Keratinocyte (primary cell): ENCODE data around the gene RAVER1. TPM values are rescaled to one million over a fixed set of nuclear protein-coding genes. Genes with fewer than 3 reads are reported as not detected.

Source experiments
- DNase-seq: peaks from one replicate; pipeline ENCODE4 v3.0.0-alpha.2; 2011; ENCODE audit warnings: low read depth, missing footprints, low spot score
- FAIRE-seq: peaks from 2 replicates; lab custom pipeline; 2011; peaks lifted over from hg19 to GRCh38; lab: Jason Lieb, UNC
- H2AFZ ChIP-seq: 2 replicates; pipeline ENCODE4 v1.6.0; 2012; ENCODE audit warnings: low read length, control low read depth, inconsistent platforms; ENCODE audit not compliant: control insufficient read depth
- H3K27ac ChIP-seq: 2 replicates; pipeline ENCODE4 v1.5.1; 2011; ENCODE audit warnings: low read length; ENCODE audit not compliant: control insufficient read depth, insufficient read depth
- H3K27me3 ChIP-seq: 3 replicates; pipeline ENCODE4 v1.6.0; 2011; ENCODE audit warnings: low read length; ENCODE audit not compliant: control insufficient read depth, insufficient read depth; ENCODE audit errors: extremely low read depth
- H3K36me3 ChIP-seq, 2 experiments: 2 replicates in 1 of 2; 3 replicates in 1 of 2; pipeline ENCODE4 v1.5.1; 2011; ENCODE audit warnings: low read length in 2 of 2, mild to moderate bottlenecking in 1 of 2; ENCODE audit not compliant: control insufficient read depth in 2 of 2, insufficient read depth in 2 of 2; ENCODE audit errors: extremely low read depth in 1 of 2
- H3K4me1 ChIP-seq: 3 replicates; pipeline ENCODE4 v1.5.1; 2011; ENCODE audit warnings: low read length; ENCODE audit not compliant: control insufficient read depth, insufficient read depth; ENCODE audit errors: extremely low read depth
- H3K4me2 ChIP-seq: 3 replicates; pipeline ENCODE4 v1.6.0; 2011; ENCODE audit warnings: low read depth, low read length; ENCODE audit not compliant: control insufficient read depth, insufficient read depth; ENCODE audit errors: extremely low read depth
- H3K4me3 ChIP-seq, 3 experiments: fragments of 200-600 bp in 1 of 3; sonication (generic) in 1 of 3; 2 replicates in 2 of 3; 3 replicates in 1 of 3; pipeline ENCODE4 v1.5.1; 2011 to 2016; ENCODE audit warnings: low read length in 3 of 3, mild to moderate bottlenecking in 3 of 3, control low read depth in 2 of 3, inconsistent platforms in 1 of 3, low read depth in 1 of 3, mixed read lengths in 1 of 3, mixed run types in 1 of 3, moderate library complexity in 1 of 3; ENCODE audit not compliant: control insufficient read depth in 2 of 3, insufficient read depth in 2 of 3; ENCODE audit errors: extremely low read depth in 1 of 3
- H3K79me2 ChIP-seq: 2 replicates; pipeline ENCODE4 v1.6.0; 2012; ENCODE audit warnings: low read length; ENCODE audit not compliant: control insufficient read depth, insufficient read depth
- H3K9ac ChIP-seq: 3 replicates; pipeline ENCODE4 v1.6.0; 2011; ENCODE audit warnings: low read length; ENCODE audit not compliant: control insufficient read depth, insufficient read depth; ENCODE audit errors: extremely low read depth
- H3K9me1 ChIP-seq: 3 replicates; pipeline ENCODE4 v1.6.0; 2011; ENCODE audit warnings: low read length; ENCODE audit not compliant: control insufficient read depth, insufficient read depth; ENCODE audit errors: extremely low read depth
- H3K9me3 ChIP-seq: 2 replicates; pipeline ENCODE4 v1.5.1; 2012; ENCODE audit warnings: low read depth, low read length; ENCODE audit not compliant: control insufficient read depth
- H4K20me1 ChIP-seq: 3 replicates; pipeline ENCODE4 v1.6.0; 2011; ENCODE audit warnings: low read length; ENCODE audit not compliant: control insufficient read depth, insufficient read depth; ENCODE audit errors: extremely low read depth
- EZH2 ChIP-seq: IDR thresholded peaks from one replicate; pipeline ENCODE4 v1.6.1; 2012; ENCODE audit warnings: inconsistent platforms, mild to moderate bottlenecking, low read length, moderate library complexity
- dilution Hi-C: fragments of 300-500 bp; cut with MboI; formaldehyde crosslinking; loops from one replicate; pipeline ENCODE4 v1.7.0; 2020; ENCODE audit warnings: low sequenced_read_pairs; ENCODE audit not compliant: extremely low pct_ligation_motif_present
- polyA plus RNA-seq, 5 experiments: library from polyadenylated mRNA; depleted of rRNA in 3 of 5; stranded (reverse) in 3 of 5; stranded (forward) in 1 of 5; unstranded in 1 of 5; fragments of >200 nt; gene quantifications; 1 replicate in 1 of 5; 2 replicates in 3 of 5; 3 replicates in 1 of 5; pipeline versions ENCODE4 v1.2.1 to v1.2.3, GENCODE V29; 2011 to 2012; ENCODE audit warnings: missing spikeins in 2 of 5, low read depth in 1 of 5, low replicate concordance in 1 of 5
- TF ChIP-seq, protein P1 (sequence below), 3 experiments: IDR thresholded peaks in 1 of 3; conservative IDR thresholded peaks in 1 of 3; optimal IDR thresholded peaks in 1 of 3; 2 replicates in 2 of 3; 3 replicates in 1 of 3; pipeline versions ENCODE3 to v1.5.1; 2011; ENCODE audit warnings: low read length in 3 of 3, mild to moderate bottlenecking in 3 of 3, moderate library complexity in 2 of 3, control low read depth in 1 of 3, inconsistent platforms in 1 of 3; ENCODE audit not compliant: insufficient read depth in 2 of 3; ENCODE audit errors: extremely low read depth in 1 of 3

The RAVER1 gene
- polyA plus RNA-seq, 1 donor (not counting 4 experiments of a cell fraction or from before 2014, with no cell fraction given) = 0.84 TPM

DNA sequence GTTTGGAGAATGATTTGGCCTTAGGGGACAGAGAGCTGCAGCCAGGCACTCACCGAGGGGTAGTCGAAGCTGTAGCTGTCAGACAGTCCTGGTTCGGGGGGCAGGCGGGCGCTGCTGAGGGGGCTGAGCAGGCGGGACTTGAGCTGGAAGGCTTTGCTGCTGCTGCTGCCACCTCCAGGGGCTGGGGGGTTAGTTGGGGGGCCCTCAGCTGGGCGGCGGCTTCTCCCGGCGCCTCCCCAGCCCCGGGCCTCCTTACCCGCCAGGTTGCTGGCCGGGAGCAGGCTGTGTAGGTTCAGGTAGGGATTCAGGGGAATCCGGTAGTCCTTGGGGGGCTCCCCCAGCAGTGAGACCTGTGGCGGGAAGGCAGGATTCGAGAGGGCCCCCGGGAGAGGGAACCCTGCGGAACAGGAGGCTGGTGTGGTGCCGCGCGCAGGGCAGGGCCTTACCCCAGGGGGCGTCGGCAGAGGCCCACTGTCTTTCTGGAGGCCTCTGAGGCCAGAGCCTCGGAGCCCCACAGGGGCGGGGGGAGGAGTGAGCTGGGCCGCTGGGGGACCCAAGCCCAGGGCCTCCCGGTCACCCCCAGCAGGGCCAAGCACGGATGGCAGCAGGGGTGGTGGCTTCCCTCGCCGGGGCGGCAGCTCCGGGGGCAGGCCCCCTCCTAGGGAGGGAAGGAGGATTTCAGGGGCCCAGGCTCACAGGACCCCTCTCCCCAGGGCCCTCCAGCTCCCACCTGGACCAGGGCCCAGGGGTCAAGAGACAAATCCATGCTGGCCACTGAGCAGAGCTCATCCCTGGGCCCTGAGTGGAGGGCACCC, 12.5 kb downstream of the RAVER1 start:
- H3K9me3 ChIP-seq = no peaks in the 10 kb centered on the region
- no peak overlapping the region for H3K9ac ChIP-seq
- dilution Hi-C loops = no loop called here
- no peak for DNase-seq
- no peak for FAIRE-seq
- no peaks in the 10 kb centered on the region for H3K9me1 ChIP-seq
- H3K79me2 ChIP-seq = no peaks in the 10 kb centered on the region
- H4K20me1 ChIP-seq = no peaks in the 10 kb centered on the region
- no peak overlapping the region for H2AFZ ChIP-seq
- H3K27ac ChIP-seq = no peak overlapping the region
- no peak overlapping the region for H3K4me2 ChIP-seq
- H3K27me3 ChIP-seq = no peaks in the 10 kb centered on the region
- H3K36me3 ChIP-seq = peaks cover 22 to 28% of the 10 kb centered on the region in 2 experiments
- TF ChIP-seq, protein P1, sequence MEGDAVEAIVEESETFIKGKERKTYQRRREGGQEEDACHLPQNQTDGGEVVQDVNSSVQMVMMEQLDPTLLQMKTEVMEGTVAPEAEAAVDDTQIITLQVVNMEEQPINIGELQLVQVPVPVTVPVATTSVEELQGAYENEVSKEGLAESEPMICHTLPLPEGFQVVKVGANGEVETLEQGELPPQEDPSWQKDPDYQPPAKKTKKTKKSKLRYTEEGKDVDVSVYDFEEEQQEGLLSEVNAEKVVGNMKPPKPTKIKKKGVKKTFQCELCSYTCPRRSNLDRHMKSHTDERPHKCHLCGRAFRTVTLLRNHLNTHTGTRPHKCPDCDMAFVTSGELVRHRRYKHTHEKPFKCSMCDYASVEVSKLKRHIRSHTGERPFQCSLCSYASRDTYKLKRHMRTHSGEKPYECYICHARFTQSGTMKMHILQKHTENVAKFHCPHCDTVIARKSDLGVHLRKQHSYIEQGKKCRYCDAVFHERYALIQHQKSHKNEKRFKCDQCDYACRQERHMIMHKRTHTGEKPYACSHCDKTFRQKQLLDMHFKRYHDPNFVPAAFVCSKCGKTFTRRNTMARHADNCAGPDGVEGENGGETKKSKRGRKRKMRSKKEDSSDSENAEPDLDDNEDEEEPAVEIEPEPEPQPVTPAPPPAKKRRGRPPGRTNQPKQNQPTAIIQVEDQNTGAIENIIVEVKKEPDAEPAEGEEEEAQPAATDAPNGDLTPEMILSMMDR (optimal IDR thresholded peaks at IDR 0.05 in 1 of 3, IDR thresholded peaks at IDR 0.05 in 1 of 3, conservative IDR thresholded peaks at IDR 0.05 in 1 of 3; ENCODE audit: extremely low read depth in 1 of 3, insufficient read depth in 2 of 3, low read length in 3 of 3) = no peak
- TF ChIP-seq EZH2 = no peak
- H3K4me1 ChIP-seq = peaks cover 4% of the 10 kb centered on the region
- no peak overlapping the region for H3K4me3 ChIP-seq

DNA sequence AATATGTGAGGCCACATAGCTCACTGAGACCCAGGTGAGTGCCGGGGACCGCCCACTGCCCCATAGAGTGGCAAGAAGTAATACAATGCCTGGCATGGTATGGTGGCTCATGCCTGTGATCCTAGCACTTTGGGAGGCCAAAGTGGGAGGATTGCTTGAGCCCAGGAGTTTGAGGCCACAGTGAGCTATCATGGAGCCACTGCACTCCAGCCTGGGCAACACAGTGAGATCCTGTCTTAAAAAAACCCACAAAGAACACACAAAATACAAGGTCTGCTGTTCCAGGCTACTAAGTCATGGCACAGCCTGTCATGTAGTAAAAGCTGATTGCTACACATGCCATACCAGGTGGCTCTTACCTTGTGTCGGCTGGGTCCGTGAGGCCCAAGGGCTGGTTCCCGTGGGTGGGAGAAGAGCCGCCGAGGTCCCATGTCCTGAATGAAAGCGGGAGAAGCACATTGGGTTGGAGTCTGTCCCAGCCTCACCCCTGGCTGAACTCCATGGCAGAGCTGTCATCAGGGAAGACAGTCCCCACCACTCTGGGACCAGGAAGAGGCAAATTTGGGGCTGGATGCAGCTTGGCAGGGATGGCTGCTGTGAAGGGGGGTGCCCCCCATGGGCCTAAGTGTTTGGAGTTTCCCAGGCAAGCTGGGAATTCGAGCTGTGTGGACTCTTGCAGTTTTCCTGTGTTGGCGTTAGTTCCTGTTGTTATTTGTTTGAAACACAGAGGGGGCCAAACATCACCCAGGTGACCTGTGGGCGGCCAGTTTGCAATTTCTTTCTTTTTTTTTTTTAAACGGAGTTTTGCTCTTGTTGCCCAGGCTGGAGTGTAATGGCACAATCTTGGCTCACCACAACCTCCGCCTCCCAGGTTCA, 14.3 kb downstream of the RAVER1 start:
- no peaks in the 10 kb centered on the region for H3K9me3 ChIP-seq
- H3K4me1 ChIP-seq = peaks cover 9% of the 10 kb centered on the region
- no peak overlapping the region for H2AFZ ChIP-seq
- no peak overlapping the region for H3K4me2 ChIP-seq
- H3K36me3 ChIP-seq = peaks cover 14 to 26% of the 10 kb centered on the region in 2 experiments
- TF ChIP-seq, protein P1 (optimal IDR thresholded peaks at IDR 0.05 in 1 of 3, IDR thresholded peaks at IDR 0.05 in 1 of 3, conservative IDR thresholded peaks at IDR 0.05 in 1 of 3; ENCODE audit: extremely low read depth in 1 of 3, insufficient read depth in 2 of 3, low read length in 3 of 3) = no peak
- no peak for TF ChIP-seq EZH2
- no peak for DNase-seq
- peaks cover 2% of the 10 kb centered on the region for H3K79me2 ChIP-seq
- no peak overlapping the region for H3K9ac ChIP-seq
- H3K27ac ChIP-seq = no peak overlapping the region
- dilution Hi-C loops = no loop called here
- no peaks in the 10 kb centered on the region for H3K27me3 ChIP-seq
- H4K20me1 ChIP-seq = no peaks in the 10 kb centered on the region
- H3K9me1 ChIP-seq = no peaks in the 10 kb centered on the region
- FAIRE-seq = no peak
- H3K4me3 ChIP-seq = no peak overlapping the region
